Activated CD8-positive, alpha-beta memory T cell treated with anti-CD3 and anti-CD28 coated beads for 48 hours (primary cell): ENCODE results near the gene EMP2.

ENCODE experiments used
- DNase-seq, 3 experiments: peaks; one replicate each; pipeline ENCODE4 v3.0.0-alpha.2; 2020; ENCODE audit warnings: low read depth in 2 of 3, low spot score in 2 of 3

Gene EMP2

GRCh38 chr16:10610499-10611184 lies 30.2 kb upstream of the EMP2 start:
- DNase-seq = no peak

- no peak for DNase-seq
Measured at GRCh38 chr16:10609402-10609774, 29.0 kb upstream of the EMP2 start.

DNA sequence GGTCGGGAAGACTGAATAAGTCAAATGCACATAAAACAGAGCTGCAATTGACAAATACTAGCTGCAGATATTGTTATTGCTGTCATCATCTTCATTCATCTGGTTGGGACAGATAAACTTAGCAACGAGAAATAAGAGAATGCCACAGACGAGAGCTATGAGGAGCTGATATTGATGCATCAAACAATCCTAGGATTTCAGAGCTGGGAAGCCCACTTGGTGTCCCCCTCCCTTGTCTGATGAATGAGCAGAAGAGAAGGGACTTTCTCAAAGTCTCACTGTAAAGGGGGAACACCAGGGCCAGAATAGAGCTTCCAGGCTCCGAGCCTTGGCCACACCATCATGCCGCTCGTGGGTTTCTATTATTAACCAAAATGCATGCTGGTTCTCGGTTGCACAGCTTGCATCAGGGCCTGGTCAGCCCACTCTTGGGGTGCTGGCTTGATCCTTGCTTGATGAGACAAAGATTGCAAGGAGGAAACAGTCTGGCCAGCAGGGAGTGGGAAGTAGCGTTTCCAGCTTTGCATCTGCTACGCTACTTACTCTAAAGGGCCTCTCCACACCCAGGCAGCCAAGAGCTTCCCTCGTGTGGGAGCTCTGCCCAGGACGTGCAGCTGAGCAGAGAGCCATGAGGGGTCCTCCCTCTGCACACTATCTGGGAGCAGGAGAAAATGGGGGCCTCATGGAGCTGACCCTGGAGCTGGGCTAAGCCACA lies 28.4 kb upstream of the EMP2 start:
- no peak for DNase-seq

DNA sequence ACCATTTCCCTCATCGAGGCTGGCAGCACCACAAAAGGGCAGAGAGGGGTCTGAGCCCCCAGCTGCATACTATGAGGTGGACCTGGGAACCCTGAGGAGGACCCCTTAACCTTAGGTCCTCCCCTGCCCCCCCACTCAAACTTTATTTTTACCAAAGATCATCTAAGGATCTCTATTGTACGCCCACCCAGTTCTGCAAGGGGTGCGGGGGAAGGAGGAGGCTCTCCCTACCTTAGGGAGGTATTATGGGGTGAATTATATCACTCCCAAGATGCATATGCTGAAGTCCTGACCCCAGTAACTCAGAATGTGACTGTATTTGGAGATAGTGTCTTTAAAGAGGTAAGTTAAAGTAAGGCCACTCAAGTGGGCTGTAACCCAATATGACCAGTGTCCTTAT lies 26.8 kb upstream of the EMP2 start:
- DNase-seq = no peak

GRCh38 chr16:10606607-10607006 lies 26.2 kb upstream of the EMP2 start:
- DNase-seq = no peak

GRCh38 chr16:10605636-10606035 lies 25.2 kb upstream of the EMP2 start:
- no peak for DNase-seq

DNA sequence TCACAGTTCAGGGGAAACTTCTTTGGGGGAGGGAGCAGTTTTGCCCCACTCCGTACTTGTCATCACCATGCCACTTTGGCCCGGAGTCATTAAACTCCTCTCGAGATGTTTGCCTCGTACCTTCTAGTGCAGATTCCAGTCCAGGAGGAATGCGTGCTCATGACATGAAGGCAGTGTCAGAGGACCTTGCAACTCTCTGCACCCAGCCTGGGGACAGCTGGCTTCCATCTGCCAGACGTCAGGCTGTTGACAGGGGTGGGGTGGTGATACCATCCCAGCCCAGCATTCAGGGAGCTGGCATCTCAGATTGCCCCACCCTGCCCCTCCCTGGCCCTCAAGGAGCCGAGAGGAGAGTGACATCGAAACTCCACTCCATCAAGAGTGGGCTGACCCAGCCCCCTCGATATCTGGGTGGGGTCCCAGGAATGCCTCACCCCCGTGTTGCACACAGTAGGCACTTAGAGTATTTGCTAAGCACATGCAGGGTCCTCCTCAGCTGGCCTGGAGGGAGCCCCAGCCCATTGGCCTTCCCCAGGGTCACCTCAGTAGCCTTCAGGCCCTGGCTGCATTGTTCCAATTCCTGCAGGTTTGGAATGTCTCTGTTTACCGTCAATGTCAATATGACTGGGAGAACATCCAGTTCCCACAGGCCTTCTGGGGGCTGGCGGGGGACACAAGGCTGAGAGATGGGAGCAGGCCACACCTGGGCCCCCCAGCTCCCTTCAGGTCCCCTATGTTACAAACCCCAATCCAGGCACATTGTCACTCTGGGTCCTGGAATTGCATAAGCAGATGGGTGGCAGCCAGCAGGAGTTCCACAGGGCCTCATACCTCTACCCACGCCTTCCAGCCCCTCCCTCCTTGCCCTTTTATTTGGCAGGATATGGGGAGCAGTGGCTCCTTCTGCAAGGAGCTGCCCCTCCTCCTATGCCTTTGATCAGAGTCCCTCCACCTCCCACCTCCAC lies 21.3 kb upstream of the EMP2 start:
- DNase-seq = no peak

GRCh38 chr16:10600782-10601443 lies 20.5 kb upstream of the EMP2 start:
- no peak for DNase-seq

- no peak for DNase-seq
Measured at GRCh38 chr16:10599626-10600025, 19.2 kb upstream of the EMP2 start.

DNA sequence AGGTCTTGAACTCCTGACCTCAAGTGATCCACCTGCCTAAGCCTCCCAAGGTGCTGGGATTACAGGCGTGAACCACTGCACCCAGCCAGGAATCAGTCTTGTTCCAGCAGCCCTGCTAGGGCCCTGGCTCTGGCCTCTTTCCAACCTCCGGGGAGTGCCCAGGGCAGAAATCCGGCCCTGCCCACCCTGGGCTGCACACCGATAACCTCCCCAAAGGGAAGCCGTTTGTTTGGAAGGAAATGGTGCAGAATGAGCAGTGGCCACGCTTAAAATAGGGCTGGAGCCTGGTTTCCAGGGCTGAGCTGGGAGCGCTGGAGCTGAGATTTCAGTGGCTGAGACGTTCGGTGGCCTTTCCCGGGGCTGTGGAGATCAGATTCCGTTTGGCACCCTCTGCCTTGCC lies 17.8 kb upstream of the EMP2 start:
- no peak for DNase-seq

GRCh38 chr16:10597187-10597601 lies 16.8 kb upstream of the EMP2 start:
- no peak for DNase-seq

DNA sequence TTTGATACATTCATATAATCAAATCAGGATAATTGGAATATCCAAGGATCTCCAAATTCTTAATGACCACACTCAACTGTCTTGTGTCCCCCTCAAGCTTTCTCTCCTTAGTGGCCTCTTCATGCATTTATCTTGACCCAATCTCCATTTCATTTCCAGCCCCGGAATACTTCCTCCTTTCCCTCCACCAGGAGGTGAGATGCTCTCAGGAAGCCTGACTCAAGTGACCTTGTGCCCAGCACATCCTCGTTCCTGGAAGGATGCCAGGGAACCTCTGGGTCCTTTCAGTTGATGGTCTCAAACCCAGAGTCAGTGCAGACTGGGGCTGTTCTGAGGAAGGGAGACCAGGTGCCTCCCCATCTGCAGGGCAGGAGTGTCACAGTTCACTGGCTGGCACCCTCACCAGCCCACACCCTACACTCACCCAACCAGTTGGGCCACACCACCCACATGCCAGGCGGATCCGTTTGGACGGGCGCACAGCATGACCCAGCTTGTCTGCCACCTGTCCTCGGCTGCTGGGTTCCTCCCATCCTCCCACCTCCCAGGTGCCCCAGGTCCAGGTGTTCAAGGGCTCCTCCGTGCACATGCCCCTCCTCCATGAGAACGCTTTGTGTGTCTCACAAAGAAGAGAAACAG lies 14.0 kb upstream of the EMP2 start:
- DNase-seq = no peak

- no peak for DNase-seq
Measured at GRCh38 chr16:10592611-10593010, 12.2 kb upstream of the EMP2 start.

DNA sequence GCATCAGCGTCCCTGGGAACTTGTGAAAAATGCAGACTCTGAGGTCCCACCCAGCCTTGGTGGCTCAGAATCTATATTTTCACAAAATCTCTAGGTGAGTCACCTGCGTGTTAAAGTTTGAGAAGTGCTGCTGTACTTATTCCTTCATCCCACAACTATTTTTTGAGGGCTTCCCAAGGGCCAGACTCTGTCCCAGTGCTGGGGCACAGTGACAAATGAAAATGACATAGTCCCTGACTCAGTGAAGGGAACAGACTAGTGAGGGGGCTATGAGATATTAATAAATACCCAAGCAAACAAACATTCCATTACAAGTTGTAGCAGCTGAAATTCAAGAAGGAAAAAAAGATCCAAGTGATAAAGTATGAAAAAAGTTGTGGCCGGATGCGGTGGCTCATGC lies 9.9 kb upstream of the EMP2 start:
- DNase-seq = no peak

DNA sequence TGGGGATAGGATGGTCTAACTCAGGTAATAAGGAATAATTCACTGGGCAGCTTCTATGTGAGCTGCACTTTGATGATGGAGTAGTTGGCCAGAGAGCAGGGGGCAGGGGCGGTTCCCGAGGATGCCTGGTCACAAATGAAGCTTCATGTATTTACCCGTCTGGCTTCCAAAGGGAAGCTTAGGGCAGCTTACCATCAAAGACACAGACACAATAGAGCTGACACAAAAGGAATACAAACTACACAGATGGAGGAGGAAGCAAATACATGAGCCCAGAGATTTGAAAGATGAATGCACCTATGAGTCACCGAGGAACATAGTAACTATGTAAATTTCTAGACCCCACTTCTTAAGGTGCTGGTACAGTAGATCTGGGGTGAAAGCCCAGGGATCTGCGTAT lies 8.7 kb upstream of the EMP2 start:
- DNase-seq = no peak

- no peak for DNase-seq
Measured at GRCh38 chr16:10587622-10588021, 7.2 kb upstream of the EMP2 start.

GRCh38 chr16:10584981-10585438 lies 4.6 kb upstream of the EMP2 start:
- no peak for DNase-seq

DNA sequence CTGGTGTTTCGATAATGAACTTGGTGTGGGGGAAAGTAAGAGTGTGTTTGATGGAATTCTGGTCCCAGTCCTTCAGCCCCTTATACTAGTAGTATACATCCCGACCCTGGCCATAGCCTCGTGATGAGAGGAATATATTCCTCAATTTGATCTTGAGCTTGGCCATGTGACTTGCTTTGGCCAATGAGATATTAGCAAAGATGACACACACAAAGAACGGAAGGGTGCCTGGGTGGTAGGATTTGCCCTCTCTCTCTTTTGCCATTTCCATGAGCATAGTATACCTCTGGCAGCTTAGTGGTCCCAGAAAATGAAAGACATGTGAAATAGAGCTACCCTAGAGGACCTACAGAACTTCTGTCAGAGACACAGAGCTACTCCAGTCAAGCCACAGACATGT lies 2.9 kb upstream of the EMP2 start:
- no peak for DNase-seq

GRCh38 chr16:10581507-10581906 lies 1.1 kb upstream of the EMP2 start:
- DNase-seq = no peak

- no peak for DNase-seq
Measured at GRCh38 chr16:10580883-10581247, 467 bp upstream of the EMP2 start.

DNA sequence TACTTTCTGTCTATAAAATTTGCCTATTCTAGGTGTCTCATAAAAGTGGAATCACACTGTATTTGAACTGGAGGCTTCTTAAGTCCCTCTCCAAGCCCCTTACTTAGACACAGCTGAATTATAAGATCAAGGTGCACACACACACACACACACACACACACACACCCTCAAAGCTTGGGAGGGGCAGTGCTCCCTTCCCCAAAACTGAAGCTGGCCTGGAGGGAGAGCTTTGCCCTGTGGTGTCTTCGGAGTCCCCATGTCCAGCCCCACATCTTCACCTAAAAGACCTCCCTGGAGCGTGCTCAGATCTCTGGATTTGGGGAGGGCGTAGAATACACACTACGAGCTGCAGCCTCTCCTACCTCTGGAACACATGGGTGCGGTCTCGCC lies 828 bp downstream of the EMP2 start:
- DNase-seq = no peak
